AG08396 (cell line): ENCODE results near the gene DCP1B.

Experiments used
- DNase-seq: peaks from one replicate; pipeline ENCODE4 v3.0.0; 2012; ENCODE audit warnings: low spot score, mixed read lengths

DCP1B gene

DNA sequence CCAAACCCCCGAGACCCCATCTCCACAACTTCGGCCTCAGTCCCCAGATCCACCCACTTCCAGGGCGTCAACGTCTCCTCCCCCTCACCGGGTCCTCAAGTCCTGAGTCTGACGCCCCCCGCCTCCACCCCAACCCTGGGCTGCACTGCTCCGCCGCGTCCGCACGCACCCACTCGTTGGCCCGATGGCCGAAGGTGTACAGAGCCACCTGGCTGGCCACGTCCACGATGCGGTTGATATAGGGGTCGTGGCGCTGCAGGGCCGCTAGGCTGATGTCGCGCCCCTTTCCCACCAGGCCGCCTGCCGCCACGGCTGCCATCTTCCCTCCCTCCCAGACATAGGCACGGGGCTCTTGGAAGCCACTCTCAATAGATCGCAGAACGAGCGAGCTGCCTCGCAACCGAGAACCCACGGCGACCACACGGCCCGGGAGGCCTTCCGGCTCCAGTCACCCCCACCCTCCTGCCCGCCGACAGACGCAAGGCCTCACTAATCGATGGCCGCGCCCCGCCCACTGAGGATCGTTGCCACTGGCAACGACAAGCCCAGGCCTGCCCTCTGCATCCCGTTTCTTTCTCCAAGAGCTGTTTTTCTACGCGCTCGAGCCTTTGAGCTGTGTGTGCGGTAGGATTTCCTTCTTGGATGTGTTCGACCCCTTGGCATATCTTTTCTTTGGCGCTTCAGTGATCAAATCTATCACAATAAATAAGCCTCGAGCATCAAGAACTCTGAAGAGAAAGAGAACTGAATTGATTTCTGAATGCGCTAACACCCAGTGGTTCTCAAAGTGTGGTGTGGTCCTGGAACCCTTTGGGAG lies at the start of gene DCP1B:
TSS of gene DCP1B (minus strand) at position 345 of the 817 bp plus-strand sequence. CDS start at position 319, 26 bp downstream.
- peak; percentile 94 for DNase-seq

DNA sequence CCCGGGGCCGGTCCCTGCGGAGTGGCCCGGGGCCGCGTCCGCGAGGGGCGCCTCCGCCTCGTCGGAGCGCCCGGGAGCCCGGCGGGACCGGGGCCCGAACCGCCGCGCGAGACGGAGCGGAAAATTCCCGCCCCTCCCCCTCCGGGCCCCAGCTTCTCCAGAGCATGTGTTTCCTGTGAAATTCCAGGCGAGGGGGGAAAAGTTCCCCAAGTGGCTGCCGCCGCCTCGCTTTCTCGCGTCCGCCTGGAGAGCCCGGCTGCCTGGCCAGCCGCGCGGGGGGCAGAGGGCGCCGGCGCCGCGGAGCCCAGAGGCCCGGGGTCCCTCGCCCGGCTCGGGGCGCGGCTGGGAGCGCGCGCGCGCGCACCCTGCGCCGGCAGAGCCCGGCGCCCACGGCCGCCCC lies 49.4 kb upstream of the DCP1B start:
- DNase-seq: peak; percentile 60

DNA sequence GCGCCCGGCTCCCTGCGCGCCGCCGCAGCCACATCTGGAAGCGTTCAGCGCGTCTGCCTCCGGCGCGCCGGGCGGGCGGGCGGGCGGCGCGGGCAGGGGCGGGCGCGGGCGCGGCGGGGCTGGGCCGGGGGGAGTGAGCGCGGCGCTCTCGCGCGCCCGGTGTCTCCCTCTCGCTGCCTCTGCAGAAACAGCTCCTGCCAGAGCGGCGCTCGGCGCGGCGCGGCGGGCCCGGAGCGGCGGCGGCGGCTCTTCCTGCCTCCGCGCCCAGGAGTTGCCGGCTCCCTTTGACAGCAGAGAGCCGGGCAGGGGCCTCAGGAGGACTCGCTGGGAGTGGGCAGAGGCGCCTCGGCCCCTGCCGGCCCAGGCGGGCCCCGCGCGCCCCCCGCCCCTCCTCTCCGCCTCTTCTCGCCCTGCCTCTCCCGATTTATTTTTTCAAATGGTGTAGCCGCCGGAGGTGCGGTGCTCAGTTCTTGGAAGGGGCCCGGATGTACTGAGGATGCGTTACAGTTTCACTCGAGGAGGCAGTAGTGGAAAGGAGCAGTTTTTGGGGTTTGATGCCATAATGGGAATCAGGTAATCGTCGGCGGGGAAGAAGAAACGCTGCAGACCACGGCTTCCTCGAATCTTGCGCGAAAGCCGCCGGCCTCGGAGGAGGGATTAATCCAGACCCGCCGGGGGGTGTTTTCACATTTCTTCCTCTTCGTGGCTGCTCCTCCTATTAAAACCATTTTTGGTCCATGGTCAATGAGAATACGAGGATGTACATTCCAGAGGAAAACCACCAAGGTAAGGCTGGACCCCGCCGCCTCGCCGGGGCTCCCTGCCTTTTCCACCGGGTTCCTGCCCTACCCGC lies 48.8 kb upstream of the DCP1B start, which contains the start of gene CACNA1C:
TSS of gene CACNA1C (plus strand) at position 162 of the 853 bp plus-strand sequence. CDS start at position 738, 576 bp downstream.
- peak; percentile 91 for DNase-seq

DNA sequence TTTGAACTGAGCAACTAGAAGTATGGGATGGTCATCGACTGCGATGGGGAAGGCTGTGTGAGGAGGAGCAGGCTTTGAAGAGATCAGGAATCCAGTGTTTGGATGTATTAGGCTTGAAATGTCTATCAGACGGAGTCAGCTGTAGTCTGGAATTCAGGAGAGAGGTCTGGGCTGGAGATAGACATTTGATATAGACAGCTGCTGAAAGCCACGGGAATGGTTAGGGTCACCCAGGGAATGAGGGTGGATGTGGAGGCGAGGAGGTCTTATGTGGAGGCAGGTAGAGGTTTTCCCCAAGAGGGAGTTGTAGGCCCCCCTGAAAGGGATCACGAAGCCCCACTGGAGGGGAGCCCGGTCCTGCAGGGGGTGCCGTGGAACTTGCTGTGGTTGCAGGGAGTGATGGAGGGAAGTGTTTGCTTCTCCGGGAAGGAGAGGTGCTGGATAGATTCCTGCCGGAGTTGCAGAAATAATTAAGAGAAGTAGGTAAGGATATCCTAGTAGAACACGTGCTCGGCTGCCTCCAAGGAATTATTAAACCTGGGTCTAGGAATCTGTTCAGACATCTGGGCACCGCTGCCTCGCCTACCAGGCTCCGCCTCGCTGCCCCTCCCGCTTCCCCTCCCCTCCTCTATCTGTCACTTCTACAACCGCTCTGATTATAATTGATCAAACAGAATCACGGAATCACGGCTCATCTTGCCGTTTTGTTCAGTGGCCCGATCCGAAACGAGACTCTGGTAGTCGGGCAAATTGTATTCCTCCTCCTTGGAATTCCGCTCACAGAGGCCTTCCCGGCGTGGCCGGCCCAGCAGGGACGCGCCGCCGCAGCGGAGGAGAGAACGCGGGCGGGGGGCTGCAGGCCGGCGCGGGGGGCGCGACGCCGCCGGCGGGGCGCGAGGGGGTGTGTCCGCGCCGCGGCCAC lies 47.7 kb upstream of the DCP1B start:
- no peak for DNase-seq

DNA sequence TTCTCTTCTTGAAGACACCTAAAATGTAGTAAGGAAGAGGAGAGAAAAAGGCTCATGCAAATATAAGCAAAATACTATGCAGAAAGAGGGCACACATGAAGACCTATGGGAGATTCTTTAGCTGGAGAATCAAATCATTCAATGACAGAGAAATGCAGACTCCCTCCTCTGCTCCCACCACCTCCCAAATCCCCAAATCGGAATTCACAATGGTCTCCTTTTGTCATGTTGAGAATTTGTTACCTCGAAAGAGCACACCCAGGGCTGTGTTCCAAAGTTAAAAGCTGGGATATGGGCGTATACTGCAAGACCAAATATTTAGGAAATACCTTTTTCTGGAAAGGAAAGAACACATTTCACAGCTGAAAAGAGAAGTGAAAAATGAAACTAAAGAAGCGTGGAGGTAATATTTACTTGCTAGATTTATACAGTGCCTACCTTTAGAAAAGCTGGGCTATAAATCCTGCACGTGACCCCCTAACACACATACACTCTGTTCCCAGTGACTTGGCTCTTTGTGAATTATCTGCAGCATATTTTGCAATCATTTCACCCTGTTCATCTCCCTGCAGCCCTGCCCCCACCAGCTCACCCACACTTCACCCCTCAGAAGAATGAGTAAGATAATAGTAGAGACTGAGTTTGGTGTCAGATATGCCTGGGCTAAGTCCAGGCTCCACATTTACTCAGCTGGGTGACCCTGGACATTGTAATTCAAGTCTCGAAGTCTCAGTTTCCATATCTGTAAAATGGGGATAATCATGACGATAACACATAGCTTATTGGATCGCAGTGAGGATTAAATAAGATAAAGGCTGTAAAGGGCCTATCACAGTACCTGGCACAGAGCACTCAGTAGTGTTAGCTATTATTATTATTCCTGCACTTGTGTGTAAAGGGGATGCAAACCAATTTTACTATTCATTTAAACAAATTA lies 45.6 kb upstream of the DCP1B start:
- no peak for DNase-seq

DNA sequence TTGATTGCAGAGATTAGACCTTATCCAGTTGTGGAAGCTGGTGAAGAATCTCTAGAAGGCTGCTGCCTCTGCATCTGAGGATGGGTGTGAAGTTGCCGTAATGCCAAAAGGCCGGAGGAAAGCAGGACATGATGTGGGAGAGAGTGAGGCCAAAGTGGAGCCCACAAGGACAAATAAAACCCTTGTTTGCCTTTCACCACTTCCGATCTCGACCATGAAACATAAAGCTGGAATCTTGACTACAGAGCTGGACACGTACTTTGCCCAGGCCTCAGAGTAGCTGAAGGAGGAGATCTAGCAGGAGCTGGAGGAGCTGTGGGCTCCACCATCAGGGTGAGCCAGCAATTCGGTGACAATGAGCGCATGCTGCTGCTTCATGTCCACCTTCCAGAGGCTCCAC lies 43.5 kb upstream of the DCP1B start:
- no peak for DNase-seq

DNA sequence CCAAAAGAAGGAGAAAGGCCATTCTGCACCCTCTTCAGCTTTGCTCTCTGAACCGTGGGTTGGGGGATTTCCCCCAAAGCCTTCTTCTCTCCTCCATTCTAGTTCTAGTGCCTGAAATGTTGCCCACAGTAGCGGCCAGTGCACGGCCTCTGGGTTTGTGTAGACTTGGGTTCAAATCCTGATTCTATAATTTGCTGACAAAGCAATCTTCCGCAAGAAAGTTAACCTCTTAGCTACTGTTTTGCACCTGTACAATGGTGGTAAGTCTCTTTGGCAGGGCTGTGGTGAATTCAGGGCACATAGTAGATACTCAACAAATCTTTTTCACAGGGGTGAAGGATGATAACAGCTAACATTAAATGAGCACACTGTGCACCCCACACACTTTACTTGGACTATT lies 42.7 kb upstream of the DCP1B start:
- DNase-seq: no peak

DNA sequence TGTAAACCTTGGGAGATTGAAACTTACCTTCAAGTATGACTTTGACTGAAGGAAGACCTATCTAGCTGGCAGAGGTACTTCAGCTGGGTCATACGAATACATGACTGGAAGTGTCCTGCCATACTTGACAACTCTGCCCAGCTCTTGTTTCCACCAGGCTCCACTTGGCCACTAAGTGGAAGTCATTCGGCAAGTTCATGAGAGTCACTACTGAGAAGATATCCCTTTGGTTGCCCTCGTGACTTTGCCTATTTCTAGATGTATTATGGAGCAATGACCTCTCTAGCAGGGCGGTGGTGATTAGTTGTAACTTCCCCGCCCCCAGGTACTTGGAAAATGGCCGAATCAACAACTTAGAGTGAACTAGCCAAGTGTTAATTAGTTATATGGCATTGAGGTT lies 39.9 kb upstream of the DCP1B start:
- DNase-seq: no peak

DNA sequence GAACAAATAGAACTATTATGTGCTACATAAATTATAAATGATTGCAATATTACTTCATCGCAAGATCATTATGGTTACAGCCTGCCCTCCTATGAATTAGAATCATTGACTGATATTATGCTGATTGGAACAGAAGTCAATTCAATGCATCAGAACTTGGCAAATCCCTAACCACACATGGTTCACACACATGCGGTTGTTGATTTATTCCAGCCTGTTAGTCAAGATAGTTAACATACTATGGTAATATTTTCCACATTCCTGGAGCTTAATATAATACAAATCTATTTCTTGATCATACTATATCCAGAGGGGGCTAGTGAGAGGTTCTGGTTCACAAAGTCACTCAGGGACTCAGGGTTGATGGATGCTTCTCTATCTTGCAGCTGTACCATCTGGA lies 38.8 kb upstream of the DCP1B start:
- no peak for DNase-seq

DNA sequence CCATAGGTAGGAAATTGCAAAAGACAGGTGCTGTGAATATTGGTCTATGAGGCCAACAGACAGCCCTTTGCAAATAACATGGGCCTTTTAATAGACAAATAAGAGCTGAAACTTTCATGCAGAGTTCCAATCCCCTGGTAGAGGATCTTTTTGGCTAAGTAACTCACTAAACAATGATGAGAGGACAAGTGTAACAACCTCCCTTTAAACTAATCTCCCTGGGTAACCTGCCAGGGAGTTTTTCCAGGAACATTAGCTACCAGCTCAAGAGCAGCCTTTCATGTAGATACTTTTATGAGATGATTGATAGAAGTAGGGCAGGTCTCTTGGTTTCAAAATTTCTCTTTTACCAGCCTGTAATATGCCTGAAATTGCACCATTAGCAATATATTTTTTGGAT lies 34.8 kb upstream of the DCP1B start:
- DNase-seq: no peak

DNA sequence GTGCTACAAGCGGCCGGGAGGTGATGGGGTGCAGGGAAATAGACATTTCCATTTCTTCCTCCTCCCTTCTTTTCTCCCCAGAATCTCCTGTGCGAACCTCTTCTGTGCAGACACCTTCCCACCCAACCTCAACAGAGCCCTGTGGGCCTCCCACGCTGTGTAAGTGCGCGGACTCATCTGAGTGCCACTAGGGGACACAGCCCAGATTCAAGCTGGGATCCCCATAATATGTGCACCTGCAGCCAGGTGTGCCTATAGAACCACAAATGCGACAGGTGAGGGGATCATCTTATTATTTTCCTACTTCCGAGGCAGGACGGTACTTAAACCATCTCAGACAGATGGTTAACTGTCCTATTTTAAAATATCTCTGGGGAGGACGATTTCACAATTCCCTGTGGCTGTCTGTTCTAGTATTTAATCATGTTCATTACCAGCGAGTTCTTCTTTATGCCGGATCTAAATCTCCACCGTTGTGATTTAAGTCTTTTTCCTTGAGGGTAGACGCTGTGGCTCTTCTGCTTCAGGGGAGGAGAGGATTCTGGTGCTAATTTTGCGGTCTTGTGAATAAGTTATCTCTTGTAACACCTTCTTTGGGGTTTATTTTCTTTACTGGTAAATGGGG lies 31.3 kb upstream of the DCP1B start:
- DNase-seq: no peak

DNA sequence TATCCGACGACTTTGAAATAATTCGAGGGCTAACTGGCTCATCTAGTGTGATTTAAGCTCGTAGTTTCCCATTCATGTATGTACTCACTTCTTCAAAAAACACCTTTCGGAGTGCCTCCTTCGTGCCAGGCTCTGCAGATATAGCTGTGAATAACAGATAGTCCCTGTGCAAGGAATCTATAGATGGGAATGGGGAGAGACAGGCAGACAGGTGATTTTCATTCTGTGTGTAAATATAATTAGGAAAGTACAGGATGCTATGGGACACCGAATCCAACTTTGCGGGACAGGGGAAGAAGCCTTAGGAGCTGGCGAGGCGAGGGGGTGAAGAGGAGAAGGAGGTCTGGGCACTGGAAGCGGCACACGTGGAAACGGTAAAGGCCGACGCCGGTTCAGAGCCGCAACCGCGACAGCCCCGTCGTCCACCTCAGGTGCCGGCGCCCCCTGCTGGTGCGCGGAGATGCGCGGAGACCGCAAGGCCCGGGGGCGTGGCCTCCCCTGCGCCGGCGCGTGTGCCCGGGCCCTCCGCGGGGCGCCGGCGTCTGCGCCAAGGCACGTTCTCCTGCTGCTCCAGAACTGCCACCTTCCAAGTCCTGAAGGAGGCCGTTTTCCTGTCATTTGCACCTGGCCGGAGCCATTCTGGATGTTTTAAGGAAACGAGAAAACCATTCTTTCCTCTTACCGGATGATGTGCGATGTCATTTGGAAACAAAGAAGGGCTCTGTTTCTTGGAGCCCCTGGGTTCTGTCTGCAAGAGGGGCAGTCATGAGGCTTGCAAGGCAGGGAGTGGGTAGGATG lies 30.6 kb upstream of the DCP1B start:
- DNase-seq: peak; percentile 95

DNA sequence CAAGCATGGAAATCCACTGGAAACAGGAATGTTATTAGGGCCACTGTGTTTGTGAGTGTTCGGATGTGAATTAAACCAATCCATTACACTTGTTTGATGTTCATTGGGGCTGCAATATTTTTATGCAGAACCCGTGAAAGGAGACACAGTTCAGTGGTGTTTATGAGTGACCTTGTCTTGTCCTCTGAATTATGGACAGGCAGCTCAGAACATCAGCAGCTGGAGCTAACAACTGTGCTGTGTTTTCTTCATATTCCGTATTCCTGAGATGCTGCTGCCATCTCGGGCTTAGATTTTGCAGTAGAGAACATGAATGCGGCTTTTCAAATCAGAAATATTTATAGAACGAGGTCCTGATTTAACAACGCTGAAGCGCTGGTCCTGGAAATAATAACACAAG lies 28.2 kb upstream of the DCP1B start:
- DNase-seq: no peak

DNA sequence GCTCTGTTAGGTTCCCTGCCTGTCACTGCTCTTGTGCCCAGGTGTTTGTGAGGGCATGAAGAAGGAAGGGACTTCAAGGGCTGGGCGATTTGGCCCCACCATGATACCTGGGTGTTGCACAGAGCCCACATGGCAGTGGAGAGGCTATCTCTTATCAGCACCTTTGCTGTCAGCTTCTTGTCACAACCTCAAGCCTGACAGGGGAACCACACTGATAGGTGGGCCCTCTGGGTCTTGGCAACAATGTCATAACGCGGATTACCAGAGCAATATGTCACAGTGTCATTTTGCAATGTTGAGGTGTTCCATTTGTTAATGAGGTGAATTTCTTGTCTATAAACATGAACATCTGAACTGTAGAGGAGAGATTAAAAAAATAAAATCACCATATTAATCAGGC lies 25.6 kb upstream of the DCP1B start:
- no peak for DNase-seq

DNA sequence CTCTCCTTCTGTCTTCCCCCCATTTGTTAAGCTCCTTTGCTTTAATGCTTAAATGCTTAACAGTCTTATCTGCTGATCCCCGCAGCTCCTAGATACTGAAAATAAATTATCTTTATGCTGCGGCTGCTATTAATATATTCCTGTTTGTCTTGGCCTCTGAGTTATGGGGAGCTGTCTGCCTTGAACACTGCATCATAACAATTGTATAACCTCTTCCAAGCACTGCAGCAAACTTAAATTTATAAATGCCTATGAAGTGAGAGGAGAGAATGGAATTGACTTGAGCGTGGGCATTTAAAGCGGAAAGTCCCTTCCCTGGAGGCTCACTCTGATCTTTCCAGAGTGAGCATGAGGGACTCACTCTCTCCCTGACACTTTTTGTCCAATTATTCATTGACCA lies 23.1 kb upstream of the DCP1B start:
- DNase-seq: peak; percentile 34

DNA sequence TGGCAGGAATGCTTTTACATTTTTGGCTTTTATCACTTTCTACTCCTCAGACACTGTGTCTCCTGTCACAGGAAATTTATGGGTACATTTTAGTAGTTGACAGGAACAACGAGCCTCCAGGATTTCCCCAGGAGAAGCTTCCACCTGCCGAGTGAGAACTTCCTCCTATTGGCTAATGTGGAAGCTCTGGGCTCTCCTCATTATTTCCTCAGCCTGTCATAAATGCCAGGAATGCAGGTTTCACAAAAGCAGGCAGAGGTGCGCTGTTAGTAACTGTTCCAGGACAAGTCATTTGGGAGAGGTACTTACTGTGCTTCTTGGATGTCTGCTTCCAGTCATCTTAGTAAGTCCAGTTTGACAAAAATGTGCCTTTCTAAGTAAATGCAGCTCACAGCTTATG lies 19.1 kb upstream of the DCP1B start:
- no peak for DNase-seq

DNA sequence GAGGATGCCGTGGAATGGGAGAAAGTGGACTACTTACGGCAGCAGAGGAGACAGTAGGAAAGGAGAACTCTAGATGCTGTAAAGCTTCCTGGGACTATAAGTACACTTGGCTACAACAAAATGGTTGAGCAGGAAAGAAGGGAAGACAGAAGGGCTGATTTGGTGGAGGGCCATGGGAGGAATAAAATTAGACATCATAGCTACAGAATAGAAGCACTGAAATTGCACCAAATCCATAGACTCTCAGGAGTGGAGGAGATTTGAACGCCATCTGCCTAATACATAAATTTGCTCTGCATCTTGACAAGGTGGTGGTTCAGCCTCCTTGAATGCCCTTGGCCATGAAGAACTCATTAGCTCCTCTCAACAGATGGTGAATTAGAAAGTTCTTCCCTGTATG lies 16.3 kb upstream of the DCP1B start:
- DNase-seq: no peak

DNA sequence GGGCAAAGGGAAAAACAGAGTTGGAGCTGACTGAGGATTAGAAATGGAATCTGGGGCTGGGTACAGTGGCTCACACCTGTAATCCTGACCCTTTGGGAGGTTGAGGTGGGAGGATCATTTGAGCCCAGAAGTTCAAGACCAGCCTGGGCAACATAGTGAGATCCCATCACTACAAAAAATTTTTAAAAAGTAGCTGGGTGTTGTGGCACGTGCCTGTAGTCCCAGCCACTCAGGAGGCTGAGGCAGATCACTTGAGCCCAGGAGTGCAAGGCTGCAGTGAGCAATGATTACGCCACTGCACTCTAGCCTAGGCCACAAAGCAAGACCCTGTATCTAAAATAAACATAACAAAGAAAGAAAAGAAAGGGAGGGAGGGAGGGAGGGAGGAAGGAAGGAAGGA lies 14.9 kb upstream of the DCP1B start:
- no peak for DNase-seq

DNA sequence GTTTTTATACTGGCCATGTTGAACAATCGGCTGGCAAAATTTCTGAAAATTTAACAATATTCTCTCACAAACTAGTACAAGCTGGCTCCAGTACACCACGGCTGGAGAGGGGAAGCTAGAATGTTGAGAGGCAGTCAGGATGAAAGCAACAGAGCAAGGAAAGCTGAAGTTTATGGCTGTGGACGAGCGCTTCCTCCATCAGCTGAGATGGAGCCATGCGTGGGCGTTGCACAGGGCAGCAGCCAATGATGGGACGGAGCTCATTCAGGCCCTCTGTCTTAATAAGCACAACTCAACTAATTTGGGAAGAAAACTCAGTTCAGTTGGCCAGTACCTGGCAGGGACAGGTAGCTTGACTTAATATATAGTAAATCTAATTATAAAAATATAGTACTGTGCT lies 14.1 kb upstream of the DCP1B start:
- DNase-seq: no peak
